Measurements from ENCODE around the gene SPATA31C1. TPM values are rescaled to one million over a fixed set of nuclear protein-coding genes. Genes with fewer than 3 reads are reported as not detected.

Gene SPATA31C1
- total RNA-seq, 1 experiment from 2014 or later, result 0.03 TPM

Other genes starting within 250 kb of the SPATA31C1 start
- gene CTSL, start 191.8 kb upstream of the SPATA31C1 start, total RNA-seq (2014; rRNA removed; shearing (Covaris generic)), result 46.8 and 47.7 TPM in 2 replicates
- 0.07 TPM in 1 of 2 replicates, not detected in the other for gene SPATA31E1, start 35.1 kb upstream of the SPATA31C1 start, total RNA-seq (2014; rRNA removed; shearing (Covaris generic))
- gene CDK20, start 56.6 kb downstream of the SPATA31C1 start, total RNA-seq (2014; rRNA removed; shearing (Covaris generic)), result 3.5 and 4.5 TPM in 2 replicates
- 0.14 TPM in 1 of 2 replicates, not detected in the other for gene SPATA31C2, start 220.5 kb downstream of the SPATA31C1 start, total RNA-seq (2014; rRNA removed; shearing (Covaris generic))